Fibroblast of the aortic adventitia (primary cell): Measurements from ENCODE around the gene FLVCR2. TPM values are rescaled to one million over a fixed set of nuclear protein-coding genes. Genes with fewer than 3 reads are reported as not detected.

Experiments
- DNase-seq: peaks from one replicate; pipeline ENCODE4 v3.0.0-alpha.2; 2010; ENCODE audit warnings: low read depth
- H3K4me3 ChIP-seq: 2 replicates; pipeline ENCODE4 v1.5.1; 2011; ENCODE audit warnings: low read depth, mild to moderate bottlenecking, control low read depth, low read length, moderate library complexity
- CTCF ChIP-seq: IDR thresholded peaks from 2 replicates; pipeline ENCODE4 v1.5.1; 2011; ENCODE audit warnings: mild to moderate bottlenecking, low read length, control low read depth, inconsistent platforms; ENCODE audit not compliant: insufficient read depth
- total RNA-seq: library from RNA; depleted of rRNA; stranded (reverse); fragments of >200 nt; gene quantifications from 2 replicates; pipeline ENCODE4 v1.2.3, GENCODE V29; 2012; ENCODE audit warnings: low replicate concordance

Gene FLVCR2
- total RNA-seq, 1 donor: 0.90 TPM

GRCh38 chr14:75650253-75651058 lies 72.0 kb downstream of the FLVCR2 start:
- no peak overlapping the region for H3K4me3 ChIP-seq
- DNase-seq: no peak
- no peak for TF ChIP-seq CTCF

GRCh38 chr14:75653563-75653962 lies 75.1 kb downstream of the FLVCR2 start:
- DNase-seq: no peak
- TF ChIP-seq CTCF: no peak

DNA sequence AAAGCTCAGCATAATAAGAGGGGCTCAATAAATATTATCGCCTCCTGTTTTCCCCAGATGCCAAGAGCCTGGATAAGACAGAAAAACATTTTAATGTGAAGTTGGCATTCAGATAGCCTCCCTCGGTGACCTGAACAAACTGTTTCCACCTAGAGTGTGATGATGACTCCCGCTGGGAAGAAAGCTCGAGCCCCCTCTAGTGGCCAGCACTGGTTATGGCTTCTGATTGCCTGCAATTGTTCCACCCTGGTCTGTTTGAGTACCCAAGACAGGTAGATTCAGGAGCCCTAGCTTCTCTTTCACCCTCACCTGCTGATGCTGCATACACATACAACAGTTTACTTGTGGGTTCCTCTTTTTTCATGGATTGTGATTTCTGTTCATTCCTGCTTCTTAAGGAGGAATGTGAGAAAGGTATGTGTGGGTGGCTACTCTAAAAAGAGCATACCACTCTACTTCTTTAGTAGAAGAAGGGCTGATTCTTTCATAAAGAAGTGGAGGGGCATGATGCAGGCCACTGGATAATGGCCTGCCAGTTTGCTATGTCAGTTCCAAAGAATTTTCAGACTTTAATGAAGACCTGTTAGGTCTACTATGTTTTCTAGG lies 75.8 kb downstream of the FLVCR2 start:
- DNase-seq: peak; percentile 73
- TF ChIP-seq CTCF: peak; percentile 95
- H3K4me3 ChIP-seq: no peak overlapping the region

More at GRCh38 chr14:75653563-75653962, 75.1 kb downstream of the FLVCR2 start:
- H3K4me3 ChIP-seq: no peak overlapping the region

DNA sequence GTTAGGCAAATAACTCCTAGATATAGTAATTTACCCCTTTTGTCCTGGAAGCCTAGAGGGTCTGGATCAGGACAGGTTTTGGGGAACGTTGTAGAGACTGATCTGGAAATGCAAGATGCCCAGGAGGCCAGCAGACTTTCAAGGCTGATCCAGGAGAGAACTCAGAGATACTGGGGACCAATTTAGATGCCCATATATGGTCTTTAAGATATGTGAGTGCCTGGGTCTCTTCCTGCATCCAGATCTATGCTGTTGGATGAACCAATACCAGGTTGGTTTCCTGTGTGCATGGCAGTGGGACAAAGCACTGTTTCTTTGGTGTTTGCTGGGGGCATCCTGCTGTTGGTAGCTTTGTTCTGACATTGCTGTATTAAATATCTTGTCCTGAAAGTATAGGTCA lies 76.8 kb downstream of the FLVCR2 start:
- DNase-seq: no peak
- TF ChIP-seq CTCF: no peak
- H3K4me3 ChIP-seq: no peak overlapping the region

GRCh38 chr14:75657331-75657730 lies 78.9 kb downstream of the FLVCR2 start:
- DNase-seq: no peak
- no peak overlapping the region for H3K4me3 ChIP-seq
- no peak for TF ChIP-seq CTCF

- TF ChIP-seq CTCF: no peak
Observed at GRCh38 chr14:75658957-75659356, 80.5 kb downstream of the FLVCR2 start.

GRCh38 chr14:75660238-75660629 lies 81.8 kb downstream of the FLVCR2 start:
- peak overlapping the region; percentile 97 for H3K4me3 ChIP-seq
- DNase-seq: no peak
- TF ChIP-seq CTCF: no peak

More at GRCh38 chr14:75658957-75659356, 80.5 kb downstream of the FLVCR2 start:
- no peak overlapping the region for H3K4me3 ChIP-seq
- DNase-seq: no peak
